ENCODE data around the gene VMA21. TPM values are rescaled to one million over a fixed set of nuclear protein-coding genes. Genes with fewer than 3 reads are reported as not detected.

Gene VMA21
- total RNA-seq, 6 experiments from 2014 or later: 42.1 to 50.4 (median 46.6) TPM

DNA sequence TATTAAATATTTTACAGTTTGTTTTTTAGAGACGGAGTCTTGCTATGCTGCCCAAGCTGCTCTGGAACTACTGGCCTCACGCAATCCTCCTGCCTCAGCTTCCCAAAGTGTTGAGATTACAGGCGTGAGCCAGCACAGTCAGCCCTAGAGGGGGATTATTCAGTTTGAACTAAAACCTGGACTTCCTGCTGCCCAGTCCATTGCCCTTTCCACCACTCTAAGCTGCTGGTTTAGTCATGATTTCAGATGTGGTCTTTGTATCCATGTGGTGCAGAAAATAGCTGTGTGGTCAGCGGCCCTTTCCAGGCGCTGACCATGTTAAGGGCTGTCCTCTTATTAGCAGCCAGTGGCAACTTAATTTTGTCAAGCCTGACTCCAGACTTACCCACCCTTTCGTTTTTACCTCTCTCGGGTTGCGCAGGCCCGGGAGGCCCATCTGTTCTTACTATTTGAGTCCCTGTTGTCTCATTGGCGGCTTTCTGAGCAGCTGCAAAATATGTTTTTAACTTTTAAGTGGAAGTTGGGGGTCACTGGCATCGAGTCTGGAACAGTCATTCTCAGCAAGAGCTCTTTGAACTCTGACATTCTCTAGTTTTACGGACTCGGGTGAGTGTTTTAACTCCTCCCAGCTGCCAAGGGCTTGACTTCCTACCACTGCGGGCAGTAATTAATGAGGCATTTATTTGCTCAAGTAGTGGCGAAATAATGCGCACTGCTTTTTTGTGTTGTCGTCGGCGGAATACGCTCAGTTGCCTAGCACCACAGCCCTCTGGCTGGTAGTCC, 773 bp upstream of the VMA21 start:
- H3K27ac Mint-ChIP-seq: peak overlapping the region; percentile 95
- TF ChIP-seq, protein P1, sequence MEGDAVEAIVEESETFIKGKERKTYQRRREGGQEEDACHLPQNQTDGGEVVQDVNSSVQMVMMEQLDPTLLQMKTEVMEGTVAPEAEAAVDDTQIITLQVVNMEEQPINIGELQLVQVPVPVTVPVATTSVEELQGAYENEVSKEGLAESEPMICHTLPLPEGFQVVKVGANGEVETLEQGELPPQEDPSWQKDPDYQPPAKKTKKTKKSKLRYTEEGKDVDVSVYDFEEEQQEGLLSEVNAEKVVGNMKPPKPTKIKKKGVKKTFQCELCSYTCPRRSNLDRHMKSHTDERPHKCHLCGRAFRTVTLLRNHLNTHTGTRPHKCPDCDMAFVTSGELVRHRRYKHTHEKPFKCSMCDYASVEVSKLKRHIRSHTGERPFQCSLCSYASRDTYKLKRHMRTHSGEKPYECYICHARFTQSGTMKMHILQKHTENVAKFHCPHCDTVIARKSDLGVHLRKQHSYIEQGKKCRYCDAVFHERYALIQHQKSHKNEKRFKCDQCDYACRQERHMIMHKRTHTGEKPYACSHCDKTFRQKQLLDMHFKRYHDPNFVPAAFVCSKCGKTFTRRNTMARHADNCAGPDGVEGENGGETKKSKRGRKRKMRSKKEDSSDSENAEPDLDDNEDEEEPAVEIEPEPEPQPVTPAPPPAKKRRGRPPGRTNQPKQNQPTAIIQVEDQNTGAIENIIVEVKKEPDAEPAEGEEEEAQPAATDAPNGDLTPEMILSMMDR (IDR thresholded peaks at IDR 0.05): no peak
- peak overlapping the region; percentile 86 for H3K4me3 Mint-ChIP-seq
- no peaks in the 10 kb centered on the region for H3K9me3 Mint-ChIP-seq
- no peaks in the 10 kb centered on the region for H3K36me3 Mint-ChIP-seq (ENCODE audit: low read depth)
- H3K27me3 Mint-ChIP-seq (ENCODE audit: insufficient read depth): no peaks in the 10 kb centered on the region
- H3K4me1 Mint-ChIP-seq (ENCODE audit: low read depth): peaks cover 34% of the 10 kb centered on the region
- DNase-seq: no peak

DNA sequence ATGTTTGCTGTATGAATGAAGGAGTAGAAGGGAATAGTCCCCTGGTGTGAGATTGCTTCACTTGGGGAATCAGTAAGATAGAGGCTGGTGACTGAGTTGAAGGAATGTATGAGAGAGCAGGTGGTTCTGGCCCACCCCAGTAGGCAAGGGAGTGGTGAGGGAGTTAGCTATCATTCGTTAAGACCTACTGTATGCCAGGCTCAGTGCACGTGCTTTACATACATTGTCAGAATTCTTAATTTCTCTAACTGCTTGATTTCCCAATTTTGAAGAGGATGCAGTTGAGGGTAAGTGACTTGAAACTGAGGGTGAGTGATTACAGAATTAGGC, 700 bp downstream of the VMA21 start:
- peak overlapping the region; percentile 95 for H3K4me3 Mint-ChIP-seq
- TF ChIP-seq, protein P1 (IDR thresholded peaks at IDR 0.05): no peak
- H3K9me3 Mint-ChIP-seq: no peaks in the 10 kb centered on the region
- no peak for DNase-seq
- H3K36me3 Mint-ChIP-seq (ENCODE audit: low read depth): no peaks in the 10 kb centered on the region
- H3K27ac Mint-ChIP-seq: peak overlapping the region; percentile 86
- H3K4me1 Mint-ChIP-seq (ENCODE audit: low read depth): peaks cover 34% of the 10 kb centered on the region
- no peaks in the 10 kb centered on the region for H3K27me3 Mint-ChIP-seq (ENCODE audit: insufficient read depth)

GRCh38 chrX:151398346-151398745, 1.3 kb downstream of the VMA21 start:
- H3K4me3 Mint-ChIP-seq: peak overlapping the region; percentile 95

DNA sequence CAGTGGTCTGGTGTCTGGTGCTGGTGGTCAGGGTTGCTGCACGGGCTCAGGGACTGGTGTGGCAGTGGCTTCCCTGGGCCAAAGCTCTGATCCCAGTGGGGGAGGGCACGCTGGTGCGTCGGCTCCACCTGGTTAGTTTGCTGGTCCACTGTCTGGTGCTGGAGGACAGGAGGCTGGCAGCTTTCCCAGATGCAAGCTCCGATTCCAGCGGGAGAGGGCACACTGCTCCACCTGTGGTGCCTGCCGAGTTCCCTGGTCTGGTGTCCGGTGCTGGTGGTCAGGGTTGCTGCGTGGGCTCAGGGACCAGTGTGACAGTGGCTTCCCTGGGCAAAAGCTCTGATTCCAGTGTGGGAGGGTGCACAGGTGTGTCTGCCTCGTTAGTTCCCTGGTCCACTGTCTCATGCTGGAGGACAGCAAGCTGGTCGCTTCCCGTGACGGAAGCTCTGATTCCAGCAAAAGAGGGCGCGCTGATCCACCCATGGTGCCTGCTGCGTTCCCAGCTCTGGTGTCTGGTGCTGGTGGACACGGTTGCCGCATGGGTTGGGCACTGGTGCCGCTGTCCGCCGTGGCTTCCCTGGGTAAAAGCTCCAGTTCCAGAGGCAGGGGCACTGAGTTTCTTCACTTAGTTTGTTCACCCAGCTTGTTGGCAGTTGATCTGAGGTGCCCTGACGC, 5.8 kb downstream of the VMA21 start:
- Mint-ChIP-seq H3K36me3 (ENCODE audit: low read depth) (no peaks in the 10 kb centered on the region), H3K27ac (no peak overlapping the region; the same call in 1 of the 2 replicates), H3K27me3 (ENCODE audit: insufficient read depth) (no peaks in the 10 kb centered on the region), H3K4me1 (ENCODE audit: low read depth) (peaks cover 29% of the 10 kb centered on the region), H3K9me3 (no peaks in the 10 kb centered on the region), H3K4me3 (no peak overlapping the region)
- TF ChIP-seq, protein P1 (IDR thresholded peaks at IDR 0.05): no peak
- no peak for DNase-seq

More at GRCh38 chrX:151398346-151398745, 1.3 kb downstream of the VMA21 start:
- Mint-ChIP-seq H3K9me3 (no peaks in the 10 kb centered on the region), H3K27ac (peak overlapping the region; percentile 50), H3K27me3 (ENCODE audit: insufficient read depth) (no peaks in the 10 kb centered on the region), H3K36me3 (ENCODE audit: low read depth) (no peaks in the 10 kb centered on the region), H3K4me1 (ENCODE audit: low read depth) (peaks cover 34% of the 10 kb centered on the region)
- TF ChIP-seq, protein P1 (IDR thresholded peaks at IDR 0.05): no peak
- DNase-seq: no peak

GRCh38 chrX:151416579-151416978, 19.6 kb downstream of the VMA21 start:
- Mint-ChIP-seq H3K9me3 (no peaks in the 10 kb centered on the region), H3K4me1 (ENCODE audit: low read depth) (peaks cover 7% of the 10 kb centered on the region), H3K27ac (no peak overlapping the region), H3K36me3 (ENCODE audit: low read depth) (no peaks in the 10 kb centered on the region), H3K4me3 (no peak overlapping the region), H3K27me3 (ENCODE audit: insufficient read depth) (no peaks in the 10 kb centered on the region)
- TF ChIP-seq, protein P1 (IDR thresholded peaks at IDR 0.05): no peak
- no peak for DNase-seq

Data from HFFc6 (cell line).